ENCODE measurements around the gene PPARD. TPM values are rescaled to one million over a fixed set of nuclear protein-coding genes. Genes with fewer than 3 reads are reported as not detected.

Gene PPARD
- total RNA-seq, 4 donors from 2014 or later = 24.8 to 67.9 (median 45.4) TPM

- TF ChIP-seq POLR2A (IDR thresholded peaks at IDR 0.05) (no peak), CTCF (IDR thresholded peaks at IDR 0.05) (no peak)
- no peak overlapping the region for H3K27ac ChIP-seq
- no peaks in the 10 kb centered on the region for H3K9me3 ChIP-seq
- H3K36me3 ChIP-seq = peaks cover 0 to 38% (median 0%) of the 10 kb centered on the region in 3 donors
- no peaks in the 10 kb centered on the region for H3K27me3 ChIP-seq
- DNase-seq = no peak
- no peak overlapping the region for H3K4me3 ChIP-seq
- H3K4me1 ChIP-seq = peaks cover 0 to 12% (median 0%) of the 10 kb centered on the region in 4 donors
Measured at GRCh38 chr6:35411066-35411465, 68.7 kb downstream of the PPARD start.

GRCh38 chr6:35412102-35412501 lies 69.7 kb downstream of the PPARD start:
- Histone ChIP-seq H3K36me3 (peaks cover 0 to 38% (median 0%) of the 10 kb centered on the region in 3 donors), H3K27ac (no peak overlapping the region), H3K4me1 (peaks cover 0 to 12% (median 0%) of the 10 kb centered on the region in 4 donors)

GRCh38 chr6:35413911-35414310 lies 71.6 kb downstream of the PPARD start:
- no peaks in the 10 kb centered on the region for H3K9me3 ChIP-seq
- H3K36me3 ChIP-seq = peaks cover 0 to 38% (median 0%) of the 10 kb centered on the region in 3 donors
- peaks cover 0 to 30% (median 6%) of the 10 kb centered on the region in 4 donors for H3K4me1 ChIP-seq
- H3K27me3 ChIP-seq = no peaks in the 10 kb centered on the region
- no peak for DNase-seq
- TF ChIP-seq POLR2A (IDR thresholded peaks at IDR 0.05) = no peak
- TF ChIP-seq CTCF (IDR thresholded peaks at IDR 0.05) = no peak
- H3K27ac ChIP-seq = no peak overlapping the region
- no peak overlapping the region for H3K4me3 ChIP-seq

More at GRCh38 chr6:35412102-35412501, 69.7 kb downstream of the PPARD start:
- H3K4me3 ChIP-seq = no peak overlapping the region
- DNase-seq = no peak
- no peaks in the 10 kb centered on the region for H3K9me3 ChIP-seq
- no peaks in the 10 kb centered on the region for H3K27me3 ChIP-seq
- TF ChIP-seq POLR2A (IDR thresholded peaks at IDR 0.05) = no peak

- Histone ChIP-seq H3K4me3 (no peak overlapping the region), H3K9me3 (no peaks in the 10 kb centered on the region), H3K36me3 (peaks cover 0 to 45% (median 0%) of the 10 kb centered on the region in 3 donors), H3K27ac (no peak overlapping the region), H3K27me3 (no peaks in the 10 kb centered on the region), H3K4me1 (peaks cover 0 to 41% (median 7%) of the 10 kb centered on the region in 4 donors)
- peak in 4 of 6 experiments; percentile 42 to 77 (median 74) for TF ChIP-seq CTCF (IDR thresholded peaks at IDR 0.05)
- TF ChIP-seq POLR2A (IDR thresholded peaks at IDR 0.05) = no peak
- DNase-seq = peak; percentile 28 to 80 (median 71)
Measured at GRCh38 chr6:35415065-35415891, 72.9 kb downstream of the PPARD start.

GRCh38 chr6:35417979-35418661 lies 75.8 kb downstream of the PPARD start:
- Histone ChIP-seq H3K9me3 (no peaks in the 10 kb centered on the region), H3K36me3 (peaks cover 0 to 37% (median 0%) of the 10 kb centered on the region in 3 donors), H3K4me3 (no peak overlapping the region), H3K4me1 (peaks cover 0 to 41% (median 7%) of the 10 kb centered on the region in 4 donors), H3K27me3 (no peaks in the 10 kb centered on the region), H3K27ac (peak overlapping the region in 2 of 4 donors; percentile 47 to 75)
- TF ChIP-seq CTCF (IDR thresholded peaks at IDR 0.05) = peak in 2 of 6 experiments; percentile 22 to 26
- TF ChIP-seq POLR2A (IDR thresholded peaks at IDR 0.05) = no peak
- peak in 2 of 3 donors; percentile 77 for DNase-seq

Data from Peyer's patch (tissue), 4 donors.